OCI-LY1 (cell line): ENCODE results near the gene MAGEB17.

Experiments
- H2AFZ ChIP-seq: fragments of 200-600 bp; sonication (generic), shearing (Covaris generic); 2 replicates; pipeline ENCODE4 v1.6.0; 2014; ENCODE audit warnings: antibody characterized with exemption, mild to moderate bottlenecking, low read length
- H3F3A ChIP-seq: fragments of 200-600 bp; sonication (generic), shearing (Covaris generic); 2 replicates; pipeline ENCODE4 v1.6.0; 2014; ENCODE audit warnings: mild to moderate bottlenecking, antibody characterized with exemption, low read length, moderate library complexity; ENCODE audit not compliant: insufficient read depth
- H3K27ac ChIP-seq: fragments of 200-600 bp; sonication (generic); 2 replicates; pipeline ENCODE4 v1.5.1; 2014; ENCODE audit warnings: low read length, mixed run types, mild to moderate bottlenecking, low read depth; ENCODE audit not compliant: poor library complexity, severe bottlenecking
- H3K27me3 ChIP-seq: fragments of 200-600 bp; sonication (generic); 2 replicates; pipeline ENCODE4 v1.6.0; 2014; ENCODE audit warnings: antibody characterized with exemption, mild to moderate bottlenecking, low read length, moderate library complexity; ENCODE audit not compliant: insufficient read depth
- H3K36me3 ChIP-seq: fragments of 200-600 bp; sonication (generic); 2 replicates; pipeline ENCODE4 v1.6.1; 2014; ENCODE audit warnings: mild to moderate bottlenecking, antibody characterized with exemption, low read length, moderate library complexity, mixed read lengths; ENCODE audit not compliant: insufficient read depth
- H3K4me1 ChIP-seq: fragments of 200-600 bp; sonication (generic); 2 replicates; pipeline ENCODE4 v1.5.1; 2014; ENCODE audit warnings: mild to moderate bottlenecking, low read length, moderate library complexity; ENCODE audit not compliant: insufficient read depth, severe bottlenecking
- H3K4me2 ChIP-seq: fragments of 200-600 bp; sonication (generic), shearing (Covaris generic); 2 replicates; pipeline ENCODE4 v1.6.1; 2014; ENCODE audit warnings: low read length
- H3K4me3 ChIP-seq: fragments of 200-600 bp; sonication (generic); 2 replicates; pipeline ENCODE4 v1.5.1; 2014; ENCODE audit warnings: low read length, low read depth, mild to moderate bottlenecking, mixed read lengths; ENCODE audit not compliant: poor library complexity, severe bottlenecking
- H3K79me2 ChIP-seq: fragments of 200-600 bp; shearing (Covaris generic); 2 replicates; pipeline ENCODE4 v1.6.1; 2016; ENCODE audit warnings: mixed run types, low read length, mixed read lengths; ENCODE audit not compliant: insufficient read depth
- H3K9ac ChIP-seq: fragments of 200-600 bp; sonication (generic), shearing (Covaris generic); 2 replicates; pipeline ENCODE4 v1.6.1; 2014; ENCODE audit warnings: mild to moderate bottlenecking, low read length, mixed read lengths
- H3K9me2 ChIP-seq: fragments of 200-600 bp; sonication (generic), shearing (Covaris generic); 2 replicates; pipeline ENCODE4 v1.6.1; 2014; ENCODE audit warnings: low read depth, mild to moderate bottlenecking, low read length, mixed read lengths
- H3K9me3 ChIP-seq: fragments of 200-600 bp; shearing (Covaris generic); 2 replicates; pipeline ENCODE4 v1.6.1; 2014; ENCODE audit warnings: low read length, mixed read lengths
- H4K20me1 ChIP-seq: fragments of 200-600 bp; sonication (generic), shearing (Covaris generic); 2 replicates; pipeline ENCODE4 v1.6.0; 2016; ENCODE audit warnings: mild to moderate bottlenecking, low read length; ENCODE audit not compliant: insufficient read depth
- CTCF ChIP-seq: fragments of 200-600 bp; sonication (generic), shearing (Covaris generic); IDR thresholded peaks from 2 replicates; pipeline ENCODE4 v1.5.1; 2017; ENCODE audit warnings: mild to moderate bottlenecking, antibody characterized with exemption, low read length, moderate library complexity, mixed read lengths
- EZH2 ChIP-seq: fragments of 200-600 bp; sonication (generic), shearing (Covaris generic); IDR thresholded peaks from 2 replicates; pipeline ENCODE4 v1.8.0; 2017; ENCODE audit warnings: borderline replicate concordance, mixed run types, mild to moderate bottlenecking, antibody characterized with exemption, low read length, moderate library complexity, mixed read lengths

MAGEB17 gene

DNA sequence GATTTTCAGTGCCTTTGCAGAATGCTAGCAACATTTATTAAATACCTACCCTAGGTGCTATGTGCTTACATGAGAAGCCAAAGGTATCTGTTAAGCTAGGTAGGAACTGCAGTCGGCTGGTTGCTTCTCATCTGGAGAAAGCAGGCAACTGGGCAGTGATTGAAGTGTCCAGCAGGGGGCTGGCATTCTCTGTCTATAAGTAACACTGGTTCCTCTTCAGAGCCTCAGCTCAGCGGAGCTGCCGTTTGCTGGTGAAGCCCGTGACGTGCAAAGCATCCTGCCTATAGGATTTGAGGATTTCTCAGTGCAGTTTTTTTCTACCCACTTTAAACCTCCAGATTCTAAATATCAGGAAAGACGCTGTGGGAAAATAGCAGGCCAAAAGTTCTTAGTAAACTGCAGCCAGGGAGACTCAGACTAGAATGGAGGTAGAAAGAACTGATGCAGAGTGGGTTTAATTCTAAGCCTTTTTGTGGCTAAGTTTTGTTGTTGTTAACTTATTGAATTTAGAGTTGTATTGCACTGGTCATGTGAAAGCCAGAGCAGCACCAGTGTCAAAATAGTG lies 44.0 kb upstream of the MAGEB17 start, which contains the start of gene GRPR:
Gene GRPR, plus strand, starts transcription at position 344 of the 565 bp plus-strand sequence. CDS start 389 bp downstream, outside the sequence.
- Histone ChIP-seq H3K27ac (no peak within 1 kb of the TSS), H3K9me3 (no peaks in the 10 kb centered on the region), H3F3A (no peaks in the 10 kb centered on the region), H3K4me3 (no peak within 1 kb of the TSS), H3K9me2 (no peaks in the 10 kb centered on the region), H3K4me1 (no peaks in the 10 kb centered on the region), H3K79me2 (no peaks in the 10 kb centered on the region), H3K36me3 (no peaks in the 10 kb centered on the region), H3K9ac (no peak within 1 kb of the TSS), H3K4me2 (no peak within 1 kb of the TSS), H3K27me3 (no peaks in the 10 kb centered on the region), H2AFZ (no peak within 1 kb of the TSS), H4K20me1 (no peaks in the 10 kb centered on the region)
- TF ChIP-seq EZH2 (no peak), CTCF (peak; percentile 51)

- H3F3A ChIP-seq = no peaks in the 10 kb centered on the region
- H3K4me3 ChIP-seq = no peak overlapping the region
- no peak overlapping the region for H2AFZ ChIP-seq
- no peak overlapping the region for H3K27ac ChIP-seq
- no peaks in the 10 kb centered on the region for H3K9me3 ChIP-seq
- no peaks in the 10 kb centered on the region for H3K79me2 ChIP-seq
- H4K20me1 ChIP-seq = no peaks in the 10 kb centered on the region
- H3K4me2 ChIP-seq = no peak overlapping the region
- H3K9ac ChIP-seq = no peak overlapping the region
- no peak for TF ChIP-seq CTCF
- H3K27me3 ChIP-seq = no peaks in the 10 kb centered on the region
- H3K9me2 ChIP-seq = no peaks in the 10 kb centered on the region
- no peaks in the 10 kb centered on the region for H3K4me1 ChIP-seq
- H3K36me3 ChIP-seq = no peaks in the 10 kb centered on the region
Observed at GRCh38 chrX:16124201-16124600, 43.1 kb upstream of the MAGEB17 start.

DNA sequence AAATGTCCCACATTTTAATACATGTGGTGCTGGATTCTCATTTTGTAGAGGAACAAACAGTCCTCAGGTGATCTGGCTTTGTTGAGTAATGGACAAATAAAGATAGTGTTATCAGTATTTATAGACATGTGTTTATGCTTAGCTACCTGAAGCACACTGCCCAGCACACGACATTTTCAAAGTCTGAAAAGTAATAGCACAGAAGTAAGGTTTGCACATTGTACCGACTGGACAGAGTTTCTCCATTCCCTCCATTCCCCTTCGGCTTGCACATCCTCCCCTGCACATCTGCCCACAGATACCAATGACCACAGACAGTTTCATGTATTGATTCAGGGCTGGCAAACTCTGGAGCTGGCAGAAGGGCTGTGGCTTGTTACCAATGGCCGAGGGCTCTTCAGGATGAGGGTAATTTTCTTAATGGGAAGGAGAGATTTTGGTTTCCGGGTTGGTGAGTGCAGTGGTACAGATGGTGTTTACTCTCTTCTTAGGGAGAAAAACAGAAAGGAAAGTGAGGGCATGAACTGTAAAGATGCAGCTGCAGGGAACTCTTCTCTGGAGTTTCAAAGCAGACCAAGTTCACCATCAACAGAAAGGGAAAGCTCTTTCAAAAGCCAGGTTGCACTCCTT lies 41.6 kb upstream of the MAGEB17 start:
- H3K79me2 ChIP-seq = no peaks in the 10 kb centered on the region
- H3K36me3 ChIP-seq = no peaks in the 10 kb centered on the region
- H3K9me3 ChIP-seq = no peaks in the 10 kb centered on the region
- H3K9me2 ChIP-seq = no peaks in the 10 kb centered on the region
- no peaks in the 10 kb centered on the region for H3F3A ChIP-seq
- no peak overlapping the region for H3K27ac ChIP-seq
- no peak overlapping the region for H3K4me3 ChIP-seq
- H3K4me2 ChIP-seq = no peak overlapping the region
- no peaks in the 10 kb centered on the region for H3K27me3 ChIP-seq
- H4K20me1 ChIP-seq = no peaks in the 10 kb centered on the region
- H3K9ac ChIP-seq = no peak overlapping the region
- H2AFZ ChIP-seq = no peak overlapping the region
- TF ChIP-seq CTCF (no peak), EZH2 (no peak)
- H3K4me1 ChIP-seq = no peaks in the 10 kb centered on the region
